GM23338 (cell line): Measurements from ENCODE around the gene PLXNA2. TPM values are rescaled to one million over a fixed set of nuclear protein-coding genes. Genes with fewer than 3 reads are reported as not detected.

Experiments
- ATAC-seq: fragments of 200-7000 bp; cut with Tn5 transposase; 3 replicates; pipeline ENCODE4 v1.9.1; 2020
- DNase-seq: peaks from one replicate; pipeline ENCODE4 v3.0.0-alpha.2; 2015; ENCODE audit warnings: low spot score
- H2AFZ ChIP-seq: fragments of 200-600 bp; sonication (generic); 2 replicates; pipeline ENCODE4 v1.8.0; 2016; ENCODE audit warnings: antibody characterized with exemption, mild to moderate bottlenecking, moderate library complexity
- H3F3A ChIP-seq: fragments of 200-600 bp; sonication (generic); replicated peaks from 2 replicates; pipeline ENCODE4 v1.8.0; 2017; ENCODE audit warnings: antibody characterized with exemption, mixed run types, low read depth
- H3K27ac ChIP-seq: fragments of 200-600 bp; sonication (generic); 2 replicates; pipeline ENCODE4 v1.6.1; 2016; ENCODE audit warnings: low read depth
- H3K27me3 ChIP-seq: fragments of 200-600 bp; sonication (generic); 2 replicates; pipeline ENCODE4 v1.8.0; 2016; ENCODE audit warnings: mild to moderate bottlenecking, mixed run types, moderate library complexity; ENCODE audit not compliant: insufficient read depth
- H3K36me3 ChIP-seq: fragments of 200-600 bp; sonication (generic); 2 replicates; pipeline ENCODE4 v1.8.0; 2016; ENCODE audit warnings: mild to moderate bottlenecking; ENCODE audit not compliant: insufficient read depth
- H3K4me1 ChIP-seq: fragments of 200-600 bp; sonication (generic); 2 replicates; pipeline ENCODE4 v1.8.0; 2016; ENCODE audit warnings: mild to moderate bottlenecking, moderate library complexity; ENCODE audit not compliant: insufficient read depth
- H3K4me2 ChIP-seq: fragments of 200-600 bp; sonication (generic); 2 replicates; pipeline ENCODE4 v1.7.1; 2017; ENCODE audit warnings: mixed run types
- H3K4me3 ChIP-seq: fragments of 200-600 bp; sonication (generic); 2 replicates; pipeline ENCODE4 v1.6.1; 2016; ENCODE audit warnings: mixed run types
- H3K79me2 ChIP-seq: fragments of 200-600 bp; sonication (generic); replicated peaks from 2 replicates; pipeline ENCODE4 v1.8.0; 2017; ENCODE audit warnings: mild to moderate bottlenecking; ENCODE audit not compliant: insufficient read depth
- H3K9me2 ChIP-seq: fragments of 200-600 bp; sonication (generic); 2 replicates; pipeline ENCODE4 v1.8.0; 2017; ENCODE audit not compliant: insufficient read depth
- H4K20me1 ChIP-seq: fragments of 200-600 bp; sonication (generic); replicated peaks from 2 replicates; pipeline ENCODE4 v1.8.0; 2017; ENCODE audit warnings: mild to moderate bottlenecking; ENCODE audit not compliant: insufficient read depth
- H3K27ac Mint-ChIP-seq: 2 replicates; pipeline ENCODE4 v1.8.0; 2020; ENCODE audit warnings: inconsistent platforms, mild to moderate bottlenecking, moderate library complexity, mixed read lengths
- H3K27me3 Mint-ChIP-seq: 3 replicates; pipeline ENCODE4 v1.8.0; 2022; ENCODE audit warnings: low read depth, mild to moderate bottlenecking, moderate library complexity, mixed read lengths, inconsistent platforms; ENCODE audit not compliant: insufficient read depth, poor library complexity
- H3K36me3 Mint-ChIP-seq: 3 replicates; pipeline ENCODE4 v1.8.0; 2021; ENCODE audit warnings: low read depth, mild to moderate bottlenecking, inconsistent platforms, moderate library complexity, mixed read lengths
- H3K4me1 Mint-ChIP-seq: 3 replicates; pipeline ENCODE4 v1.8.0; 2020; ENCODE audit warnings: mild to moderate bottlenecking, inconsistent platforms, mixed read lengths
- H3K4me3 Mint-ChIP-seq: 3 replicates; pipeline ENCODE4 v1.8.0; 2021; ENCODE audit warnings: moderate library complexity, mild to moderate bottlenecking, inconsistent platforms, mixed read lengths
- H3K9me3 Mint-ChIP-seq: 3 replicates; pipeline ENCODE4 v1.8.0; 2020; ENCODE audit warnings: moderate library complexity, mild to moderate bottlenecking, inconsistent platforms, mixed read lengths
- CREB1 ChIP-seq: fragments of 250-450 bp; sonication (Bioruptor Pico); IDR thresholded peaks from 2 replicates; pipeline ENCODE4 v1.5.0; 2020; ENCODE audit warnings: low read depth, mild to moderate bottlenecking, moderate library complexity
- EZH2 ChIP-seq: fragments of 200-600 bp; sonication (generic); IDR thresholded peaks from one replicate; pipeline ENCODE4 v1.8.0; 2017; ENCODE audit warnings: antibody characterized with exemption, mild to moderate bottlenecking, low read depth; ENCODE audit not compliant: unreplicated experiment
- NANOG ChIP-seq: IDR thresholded peaks from 2 replicates; pipeline ENCODE4 v1.6.1; 2016; ENCODE audit warnings: antibody characterized with exemption, borderline replicate concordance
- POLR2AphosphoS5 ChIP-seq: IDR thresholded peaks from 2 replicates; pipeline ENCODE4 v1.6.1; 2016; ENCODE audit warnings: antibody characterized with exemption, low read depth
- STAT1 ChIP-seq: IDR thresholded peaks from one replicate; pipeline ENCODE4 v1.6.1; 2016; ENCODE audit warnings: antibody characterized with exemption; ENCODE audit not compliant: unreplicated experiment
- ZNF331 ChIP-seq: fragments of 250-450 bp; sonication (Bioruptor Pico); IDR thresholded peaks from 2 replicates; pipeline ENCODE4 v1.5.0; 2020; ENCODE audit warnings: low read depth, mild to moderate bottlenecking, moderate library complexity
- polyA plus RNA-seq: library from polyadenylated mRNA; unstranded; fragments of >200 nt; fragmentation: Nextera tagmentation; extraction: Ambion mirVana; gene quantifications from 2 replicates; pipeline ENCODE4 v1.2.1, GENCODE V29; 2016
- total RNA-seq: library from RNA; depleted of rRNA; stranded (reverse); fragments of >200 nt; shearing (Covaris generic); gene quantifications from 2 replicates; pipeline ENCODE4 v1.2.3, GENCODE V29; 2014
- TF ChIP-seq, protein P1 (sequence below): fragments of 250-450 bp; sonication (Bioruptor Pico); IDR thresholded peaks from 2 replicates; pipeline ENCODE4 v1.5.0; 2020; ENCODE audit warnings: mild to moderate bottlenecking, moderate library complexity

The PLXNA2 gene
- total and polyA plus RNA-seq, 2 experiments from 2014 or later = 0.40 to 1.8 TPM

DNA sequence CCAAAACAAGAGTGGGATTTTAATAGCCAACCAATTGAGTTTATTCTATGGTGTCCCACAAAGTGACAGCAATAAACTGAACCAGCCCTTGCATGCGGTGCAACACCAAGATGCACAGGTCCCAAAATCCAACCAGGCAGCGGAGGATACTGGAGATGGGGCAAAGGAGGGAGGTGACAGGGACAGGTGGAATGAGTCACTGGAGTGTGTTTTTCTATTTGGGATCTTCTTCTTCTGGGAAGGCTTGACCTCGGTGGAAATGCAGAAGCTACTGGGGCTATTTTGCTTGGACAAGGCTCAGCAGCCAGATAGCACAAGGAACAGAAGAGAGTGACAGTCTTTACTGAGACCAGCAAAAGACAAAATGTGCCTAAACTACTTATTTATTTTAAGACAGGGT lies 97.5 kb downstream of the PLXNA2 start:
- H3K4me3 Mint-ChIP-seq = no peak overlapping the region
- H3K79me2 ChIP-seq = no peaks in the 10 kb centered on the region
- peaks cover 10% of the 10 kb centered on the region for H3K4me1 Mint-ChIP-seq
- no peak overlapping the region for H3K27ac ChIP-seq
- DNase-seq (no peak), ATAC-seq (no peak)
- no peak for TF ChIP-seq STAT1
- TF ChIP-seq CREB1 (CRISPR knock-in tag) = no peak
- TF ChIP-seq EZH2 = no peak
- no peak for TF ChIP-seq POLR2AphosphoS5
- TF ChIP-seq ZNF331 (CRISPR knock-in tag) = no peak
- no peak for TF ChIP-seq NANOG
- no peaks in the 10 kb centered on the region for H4K20me1 ChIP-seq
- no peak overlapping the region for H3K27ac Mint-ChIP-seq
- H3K9me3 Mint-ChIP-seq = no peaks in the 10 kb centered on the region
- H3K4me2 ChIP-seq = no peak overlapping the region
- 0 out of 2 replicates have a peak, but pooled peaks cover 9% of the 10 kb centered on the region for H3K4me1 ChIP-seq
- H3K4me3 ChIP-seq = no peak overlapping the region
- no peaks in the 10 kb centered on the region for H3F3A ChIP-seq
- no peaks in the 10 kb centered on the region for H3K9me2 ChIP-seq
- H3K36me3 ChIP-seq = no peaks in the 10 kb centered on the region
- no peaks in the 10 kb centered on the region for H3K27me3 ChIP-seq
- H3K27me3 Mint-ChIP-seq = peaks cover 7% of the 10 kb centered on the region
- no peaks in the 10 kb centered on the region for H3K36me3 Mint-ChIP-seq
- H2AFZ ChIP-seq = no peak overlapping the region

DNA sequence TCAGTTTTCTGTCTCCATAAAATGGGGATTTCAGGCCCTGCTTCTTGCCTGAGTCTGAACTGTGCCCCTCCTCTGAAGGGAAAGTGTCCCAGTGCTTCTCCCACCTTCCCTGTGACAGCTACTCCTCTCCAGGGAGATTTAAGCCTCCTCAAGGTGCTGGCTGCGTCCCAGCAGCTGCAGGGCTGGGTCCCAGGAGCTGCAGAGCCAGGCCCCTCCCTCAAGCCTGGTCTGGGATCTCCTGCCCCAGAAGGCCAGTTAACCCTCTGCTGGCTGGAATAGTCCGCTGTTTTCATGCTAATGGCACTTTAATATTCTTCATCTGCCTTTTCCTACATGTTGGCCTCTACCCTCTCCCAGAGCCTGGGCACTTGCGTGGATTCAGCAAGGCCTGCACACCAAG lies 99.0 kb downstream of the PLXNA2 start:
- Mint-ChIP-seq H3K27ac (no peak overlapping the region), H3K27me3 (peaks cover 6% of the 10 kb centered on the region), H3K9me3 (no peaks in the 10 kb centered on the region), H3K4me3 (no peak overlapping the region), H3K4me1 (peaks cover 10% of the 10 kb centered on the region), H3K36me3 (no peaks in the 10 kb centered on the region)
- Histone ChIP-seq H3K4me1 (0 out of 2 replicates have a peak, but pooled peaks cover 9% of the 10 kb centered on the region), H3K4me3 (no peak overlapping the region), H3K4me2 (no peak overlapping the region), H3K36me3 (no peaks in the 10 kb centered on the region), H3K27ac (no peak overlapping the region), H3F3A (no peaks in the 10 kb centered on the region), H3K9me2 (no peaks in the 10 kb centered on the region), H3K27me3 (no peaks in the 10 kb centered on the region), H2AFZ (no peak overlapping the region; the same call in 1 of the 2 replicates), H4K20me1 (no peaks in the 10 kb centered on the region), H3K79me2 (no peaks in the 10 kb centered on the region)
- no peak for DNase-seq
- ATAC-seq = peak; percentile 83
- TF ChIP-seq NANOG (no peak), ZNF331 (CRISPR knock-in tag) (no peak), STAT1 (no peak), EZH2 (no peak)
- TF ChIP-seq, protein P1, sequence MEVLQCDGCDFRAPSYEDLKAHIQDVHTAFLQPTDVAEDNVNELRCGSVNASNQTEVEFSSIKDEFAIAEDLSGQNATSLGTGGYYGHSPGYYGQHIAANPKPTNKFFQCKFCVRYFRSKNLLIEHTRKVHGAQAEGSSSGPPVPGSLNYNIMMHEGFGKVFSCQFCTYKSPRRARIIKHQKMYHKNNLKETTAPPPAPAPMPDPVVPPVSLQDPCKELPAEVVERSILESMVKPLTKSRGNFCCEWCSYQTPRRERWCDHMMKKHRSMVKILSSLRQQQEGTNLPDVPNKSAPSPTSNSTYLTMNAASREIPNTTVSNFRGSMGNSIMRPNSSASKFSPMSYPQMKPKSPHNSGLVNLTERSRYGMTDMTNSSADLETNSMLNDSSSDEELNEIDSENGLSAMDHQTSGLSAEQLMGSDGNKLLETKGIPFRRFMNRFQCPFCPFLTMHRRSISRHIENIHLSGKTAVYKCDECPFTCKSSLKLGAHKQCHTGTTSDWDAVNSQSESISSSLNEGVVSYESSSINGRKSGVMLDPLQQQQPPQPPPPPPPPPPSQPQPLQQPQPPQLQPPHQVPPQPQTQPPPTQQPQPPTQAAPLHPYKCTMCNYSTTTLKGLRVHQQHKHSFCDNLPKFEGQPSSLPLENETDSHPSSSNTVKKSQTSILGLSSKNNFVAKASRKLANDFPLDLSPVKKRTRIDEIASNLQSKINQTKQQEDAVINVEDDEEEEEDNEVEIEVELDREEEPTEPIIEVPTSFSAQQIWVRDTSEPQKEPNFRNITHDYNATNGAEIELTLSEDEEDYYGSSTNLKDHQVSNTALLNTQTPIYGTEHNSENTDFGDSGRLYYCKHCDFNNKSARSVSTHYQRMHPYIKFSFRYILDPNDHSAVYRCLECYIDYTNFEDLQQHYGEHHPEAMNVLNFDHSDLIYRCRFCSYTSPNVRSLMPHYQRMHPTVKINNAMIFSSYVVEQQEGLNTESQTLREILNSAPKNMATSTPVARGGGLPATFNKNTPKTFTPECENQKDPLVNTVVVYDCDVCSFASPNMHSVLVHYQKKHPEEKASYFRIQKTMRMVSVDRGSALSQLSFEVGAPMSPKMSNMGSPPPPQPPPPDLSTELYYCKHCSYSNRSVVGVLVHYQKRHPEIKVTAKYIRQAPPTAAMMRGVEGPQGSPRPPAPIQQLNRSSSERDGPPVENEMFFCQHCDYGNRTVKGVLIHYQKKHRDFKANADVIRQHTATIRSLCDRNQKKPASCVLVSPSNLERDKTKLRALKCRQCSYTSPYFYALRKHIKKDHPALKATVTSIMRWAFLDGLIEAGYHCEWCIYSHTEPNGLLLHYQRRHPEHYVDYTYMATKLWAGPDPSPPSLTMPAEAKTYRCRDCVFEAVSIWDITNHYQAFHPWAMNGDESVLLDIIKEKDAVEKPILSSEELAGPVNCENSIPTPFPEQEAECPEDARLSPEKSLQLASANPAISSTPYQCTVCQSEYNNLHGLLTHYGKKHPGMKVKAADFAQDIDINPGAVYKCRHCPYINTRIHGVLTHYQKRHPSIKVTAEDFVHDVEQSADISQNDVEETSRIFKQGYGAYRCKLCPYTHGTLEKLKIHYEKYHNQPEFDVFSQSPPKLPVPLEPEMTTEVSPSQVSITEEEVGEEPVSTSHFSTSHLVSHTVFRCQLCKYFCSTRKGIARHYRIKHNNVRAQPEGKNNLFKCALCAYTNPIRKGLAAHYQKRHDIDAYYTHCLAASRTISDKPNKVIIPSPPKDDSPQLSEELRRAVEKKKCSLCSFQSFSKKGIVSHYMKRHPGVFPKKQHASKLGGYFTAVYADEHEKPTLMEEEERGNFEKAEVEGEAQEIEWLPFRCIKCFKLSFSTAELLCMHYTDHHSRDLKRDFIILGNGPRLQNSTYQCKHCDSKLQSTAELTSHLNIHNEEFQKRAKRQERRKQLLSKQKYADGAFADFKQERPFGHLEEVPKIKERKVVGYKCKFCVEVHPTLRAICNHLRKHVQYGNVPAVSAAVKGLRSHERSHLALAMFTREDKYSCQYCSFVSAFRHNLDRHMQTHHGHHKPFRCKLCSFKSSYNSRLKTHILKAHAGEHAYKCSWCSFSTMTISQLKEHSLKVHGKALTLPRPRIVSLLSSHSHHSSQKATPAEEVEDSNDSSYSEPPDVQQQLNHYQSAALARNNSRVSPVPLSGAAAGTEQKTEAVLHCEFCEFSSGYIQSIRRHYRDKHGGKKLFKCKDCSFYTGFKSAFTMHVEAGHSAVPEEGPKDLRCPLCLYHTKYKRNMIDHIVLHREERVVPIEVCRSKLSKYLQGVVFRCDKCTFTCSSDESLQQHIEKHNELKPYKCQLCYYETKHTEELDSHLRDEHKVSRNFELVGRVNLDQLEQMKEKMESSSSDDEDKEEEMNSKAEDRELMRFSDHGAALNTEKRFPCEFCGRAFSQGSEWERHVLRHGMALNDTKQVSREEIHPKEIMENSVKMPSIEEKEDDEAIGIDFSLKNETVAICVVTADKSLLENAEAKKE (CRISPR knock-in tag) = no peak
